Endodermal cell (in vitro differentiated cells): Measurements from ENCODE around the gene DCC. TPM values are rescaled to one million over a fixed set of nuclear protein-coding genes. Genes with fewer than 3 reads are reported as not detected.

Experiments used
- DNase-seq: peaks from one replicate; pipeline ENCODE4 v3.0.0-alpha.2; 2017
- H3K27ac ChIP-seq: 2 replicates; pipeline ENCODE4 v1.5.1; 2013; ENCODE audit warnings: mild to moderate bottlenecking, low read depth, low read length, moderate library complexity
- H3K27me3 ChIP-seq: 2 replicates; pipeline ENCODE4 v1.6.1; 2013; ENCODE audit warnings: mild to moderate bottlenecking, low read length, moderate library complexity; ENCODE audit not compliant: insufficient read depth, control insufficient read depth, poor library complexity, severe bottlenecking
- H3K36me3 ChIP-seq: 2 replicates; pipeline ENCODE4 v1.7.0; 2013; ENCODE audit warnings: mild to moderate bottlenecking, low read length, moderate library complexity; ENCODE audit not compliant: control insufficient read depth, insufficient read depth
- H3K4me1 ChIP-seq: one replicate; pipeline ENCODE4 v1.7.0; 2013; ENCODE audit warnings: low read length; ENCODE audit not compliant: control insufficient read depth, insufficient read depth
- H3K4me3 ChIP-seq: 2 replicates; pipeline ENCODE4 v1.5.1; 2013; ENCODE audit warnings: mild to moderate bottlenecking, low read length, moderate library complexity
- H3K9ac ChIP-seq: 2 replicates; pipeline ENCODE4 v1.6.1; 2013; ENCODE audit warnings: mild to moderate bottlenecking, low read length, moderate library complexity; ENCODE audit not compliant: poor library complexity, severe bottlenecking; ENCODE audit errors: extremely low read depth
- H3K9me3 ChIP-seq: 2 replicates; pipeline ENCODE4 v1.6.1; 2013; ENCODE audit warnings: mild to moderate bottlenecking, low read length, moderate library complexity; ENCODE audit not compliant: control insufficient read depth
- H3K27ac Mint-ChIP-seq: 2 replicates; pipeline ENCODE4 v1.8.0; 2020; ENCODE audit warnings: mixed read lengths
- H3K27me3 Mint-ChIP-seq: 2 replicates; pipeline ENCODE4 v1.8.0; 2021; ENCODE audit warnings: mild to moderate bottlenecking, mixed read lengths; ENCODE audit not compliant: insufficient read depth
- H3K36me3 Mint-ChIP-seq: 2 replicates; pipeline ENCODE4 v1.8.0; 2020; ENCODE audit warnings: low read depth, mixed read lengths
- H3K4me1 Mint-ChIP-seq: 2 replicates; pipeline ENCODE4 v1.8.0; 2020; ENCODE audit warnings: mixed read lengths
- H3K4me3 Mint-ChIP-seq: 2 replicates; pipeline ENCODE4 v1.8.0; 2020; ENCODE audit warnings: mild to moderate bottlenecking, moderate library complexity, mixed read lengths
- H3K9me3 Mint-ChIP-seq: 2 replicates; pipeline ENCODE4 v1.8.0; 2020; ENCODE audit warnings: mild to moderate bottlenecking, mixed read lengths
- CTCF ChIP-seq: fragments of 200-600 bp; sonication (generic); conservative IDR thresholded peaks from 2 replicates; pipeline ENCODE4 v1.5.0; 2021; ENCODE audit warnings: antibody characterized with exemption, mild to moderate bottlenecking
- WGBS, 2 experiments: methylation state at CpG; one replicate each; pipeline versions ENCODE4 v1.1.5 to v1.1.7; 2013; ENCODE audit warnings: missing lambda C conversion rate in 2 of 2, mixed read lengths in 1 of 2; ENCODE audit not compliant: insufficient coverage in 1 of 2, insufficient read length in 1 of 2; 5-methylcytosine and 5-hydroxymethylcytosine counted together
- long read RNA-seq, 4 experiments: library from polyadenylated mRNA in 2 of 4; library from RNA in 1 of 4; library from capped mRNA in 1 of 4; stranded (forward) in 3 of 4; unstranded in 1 of 4; transcript quantifications; one replicate each; pipeline ENCODE4 v2.0.0, GENCODE V29; 2020 to 2021; ENCODE audit warnings: inconsistent platforms in 1 of 4
- polyA plus RNA-seq, 2 experiments: library from polyadenylated mRNA; stranded (reverse); fragments of 50-300 nt; gene quantifications; one replicate each; pipeline ENCODE4 v1.2.3, GENCODE V29; 2013
- total RNA-seq, 2 donors: library from RNA; stranded (reverse); fragmentation: NEBNext Ultra II Directional in 1 of 2; extraction: Animal tissue kit (Norgen Biotek cat#: 25700) in 1 of 2; gene quantifications; 2 replicates in 1 of 2; 3 replicates in 1 of 2; pipeline ENCODE4 v1.2.1, GENCODE V29; 2021

The DCC gene
- under 1 TPM; 0.77 to 0.97 TPM for total RNA-seq
- polyA plus RNA-seq (2013, experiment 1 of 2), result 73.3 TPM
- polyA plus RNA-seq (2013, experiment 2 of 2), result 64.3 TPM
- long read RNA-seq, experiment 1, result 0 reads
- long read RNA-seq, experiment 2, result 0 reads
- long read RNA-seq, experiment 3, result 0 reads
- long read RNA-seq, experiment 4, result 0 reads

- peak; percentile 88 for DNase-seq
- no peak within 1 kb of the TSS for H3K4me3 Mint-ChIP-seq
- no peaks in the 10 kb centered on the region for H3K36me3 Mint-ChIP-seq
- H3K9me3 Mint-ChIP-seq, result peaks cover 1% of the 10 kb centered on the region
- peak within 1 kb of the TSS; percentile 78 for H3K4me3 ChIP-seq
- H3K9me3 ChIP-seq, result no peaks in the 10 kb centered on the region
- peaks cover 17% of the 10 kb centered on the region for H3K4me1 Mint-ChIP-seq
- peak within 1 kb of the TSS; percentile 55 for H3K27ac ChIP-seq
- H3K36me3 ChIP-seq, result no peaks in the 10 kb centered on the region
- no peak within 1 kb of the TSS for H3K9ac ChIP-seq
- H3K27ac Mint-ChIP-seq, result no peak within 1 kb of the TSS
- 1% methylated on average over 17 to 27 of the region's 27 CpGs for WGBS, 2 experiments
- no peaks in the 10 kb centered on the region for H3K27me3 Mint-ChIP-seq
- H3K27me3 ChIP-seq, result peaks cover 73% of the 10 kb centered on the region
- no peaks in the 10 kb centered on the region for H3K4me1 ChIP-seq
- peak; percentile 75 for TF ChIP-seq CTCF
Observed at GRCh38 chr18:52339891-52340371, at the start of gene DCC. Gene DCC, plus strand, starts transcription at chr18:52340197. Its CDS starts 591 bp downstream, at chr18:52340788.

GRCh38 chr18:52310651-52311050 lies 29.3 kb upstream of the DCC start:
- no peaks in the 10 kb centered on the region for H3K9me3 ChIP-seq
- H3K9ac ChIP-seq, result no peak overlapping the region
- H3K4me3 Mint-ChIP-seq, result no peak overlapping the region
- peaks cover 9% of the 10 kb centered on the region for H3K9me3 Mint-ChIP-seq
- no peaks in the 10 kb centered on the region for H3K27me3 ChIP-seq
- peaks cover 16% of the 10 kb centered on the region for H3K4me1 Mint-ChIP-seq
- H3K36me3 ChIP-seq, result no peaks in the 10 kb centered on the region
- 88 to 90% methylated on average over 2 of the region's 2 CpGs for WGBS, 2 experiments
- H3K27me3 Mint-ChIP-seq, result no peaks in the 10 kb centered on the region
- no peak overlapping the region for H3K27ac ChIP-seq
- H3K4me3 ChIP-seq, result no peak overlapping the region
- H3K36me3 Mint-ChIP-seq, result no peaks in the 10 kb centered on the region
- TF ChIP-seq CTCF, result no peak
- peak; percentile 53 for DNase-seq
- H3K4me1 ChIP-seq, result no peaks in the 10 kb centered on the region
- H3K27ac Mint-ChIP-seq, result no peak overlapping the region

GRCh38 chr18:52311331-52311730 lies 28.7 kb upstream of the DCC start:
- no peaks in the 10 kb centered on the region for H3K36me3 Mint-ChIP-seq
- Histone ChIP-seq H3K9ac (no peak overlapping the region), H3K9me3 (no peaks in the 10 kb centered on the region), H3K4me3 (no peak overlapping the region), H3K27ac (no peak overlapping the region), H3K27me3 (no peaks in the 10 kb centered on the region), H3K4me1 (no peaks in the 10 kb centered on the region), H3K36me3 (no peaks in the 10 kb centered on the region)
- H3K4me1 Mint-ChIP-seq, result peaks cover 16% of the 10 kb centered on the region
- no peaks in the 10 kb centered on the region for H3K27me3 Mint-ChIP-seq
- no peak overlapping the region for H3K4me3 Mint-ChIP-seq
- WGBS, 2 experiments, result 94 to 100% methylated on average over 1 to 2 of the region's 2 CpGs
- peaks cover 10% of the 10 kb centered on the region for H3K9me3 Mint-ChIP-seq
- TF ChIP-seq CTCF, result no peak
- no peak overlapping the region for H3K27ac Mint-ChIP-seq
- DNase-seq, result no peak
